ENCODE data around the gene LRRFIP1. TPM values are rescaled to one million over a fixed set of nuclear protein-coding genes. Genes with fewer than 3 reads are reported as not detected.

The LRRFIP1 gene
- total RNA-seq, 1 donor from 2014 or later, result 133 TPM

DNA sequence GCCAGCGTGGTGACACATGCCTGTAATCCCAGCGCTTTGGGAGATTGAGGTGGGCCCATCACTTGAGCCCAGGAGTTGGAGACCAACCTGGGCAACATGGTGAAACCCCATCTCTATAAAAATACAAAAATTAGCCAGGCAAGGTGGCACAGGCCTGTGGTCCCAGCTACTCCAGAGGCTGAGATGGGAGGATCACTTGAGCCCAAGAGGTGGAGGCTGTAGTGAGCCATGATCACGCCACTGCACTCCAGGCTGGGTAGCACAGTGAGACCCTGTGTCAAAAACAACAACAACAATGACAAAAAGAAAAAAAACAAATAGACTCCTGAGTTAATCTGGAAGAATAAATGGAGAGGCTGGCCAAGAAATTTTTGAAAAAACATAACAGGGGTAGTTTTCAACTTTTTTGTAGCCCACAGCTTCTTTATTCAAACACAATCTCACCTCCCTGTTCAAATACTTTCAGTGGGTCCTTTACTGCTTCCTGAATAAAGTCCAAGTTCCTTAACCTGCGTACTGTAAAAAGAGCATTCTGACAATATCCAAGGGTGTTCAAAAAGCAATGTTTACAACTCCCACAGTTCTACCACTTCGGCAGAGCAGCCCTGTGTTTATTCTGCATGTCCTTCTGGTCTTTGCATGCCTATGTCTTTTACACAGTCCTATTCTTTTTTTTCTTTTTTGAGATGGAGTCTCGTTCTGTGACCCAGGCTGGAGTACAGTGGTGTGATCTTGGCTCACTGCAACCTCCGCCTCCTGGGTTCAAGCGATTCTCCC, 53.5 kb downstream of the LRRFIP1 start:
- DNase-seq (ENCODE audit: low spot score in 2 of 2), result no peak
- TF ChIP-seq, protein P1, sequence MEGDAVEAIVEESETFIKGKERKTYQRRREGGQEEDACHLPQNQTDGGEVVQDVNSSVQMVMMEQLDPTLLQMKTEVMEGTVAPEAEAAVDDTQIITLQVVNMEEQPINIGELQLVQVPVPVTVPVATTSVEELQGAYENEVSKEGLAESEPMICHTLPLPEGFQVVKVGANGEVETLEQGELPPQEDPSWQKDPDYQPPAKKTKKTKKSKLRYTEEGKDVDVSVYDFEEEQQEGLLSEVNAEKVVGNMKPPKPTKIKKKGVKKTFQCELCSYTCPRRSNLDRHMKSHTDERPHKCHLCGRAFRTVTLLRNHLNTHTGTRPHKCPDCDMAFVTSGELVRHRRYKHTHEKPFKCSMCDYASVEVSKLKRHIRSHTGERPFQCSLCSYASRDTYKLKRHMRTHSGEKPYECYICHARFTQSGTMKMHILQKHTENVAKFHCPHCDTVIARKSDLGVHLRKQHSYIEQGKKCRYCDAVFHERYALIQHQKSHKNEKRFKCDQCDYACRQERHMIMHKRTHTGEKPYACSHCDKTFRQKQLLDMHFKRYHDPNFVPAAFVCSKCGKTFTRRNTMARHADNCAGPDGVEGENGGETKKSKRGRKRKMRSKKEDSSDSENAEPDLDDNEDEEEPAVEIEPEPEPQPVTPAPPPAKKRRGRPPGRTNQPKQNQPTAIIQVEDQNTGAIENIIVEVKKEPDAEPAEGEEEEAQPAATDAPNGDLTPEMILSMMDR (IDR thresholded peaks at IDR 0.05), result no peak
- Histone ChIP-seq H3K27ac (peak overlapping the region; percentile 41 to 83), H3K27me3 (no peaks in the 10 kb centered on the region), H3K4me1 (peaks cover 10 to 40% of the 10 kb centered on the region in 2 donors), H3K36me3 (peaks cover 0 to 5% of the 10 kb centered on the region in 2 donors), H3K9me3 (no peaks in the 10 kb centered on the region), H3K4me3 (no peak overlapping the region)
- intact Hi-C loops (cut with DNase I), result no loop called here

DNA sequence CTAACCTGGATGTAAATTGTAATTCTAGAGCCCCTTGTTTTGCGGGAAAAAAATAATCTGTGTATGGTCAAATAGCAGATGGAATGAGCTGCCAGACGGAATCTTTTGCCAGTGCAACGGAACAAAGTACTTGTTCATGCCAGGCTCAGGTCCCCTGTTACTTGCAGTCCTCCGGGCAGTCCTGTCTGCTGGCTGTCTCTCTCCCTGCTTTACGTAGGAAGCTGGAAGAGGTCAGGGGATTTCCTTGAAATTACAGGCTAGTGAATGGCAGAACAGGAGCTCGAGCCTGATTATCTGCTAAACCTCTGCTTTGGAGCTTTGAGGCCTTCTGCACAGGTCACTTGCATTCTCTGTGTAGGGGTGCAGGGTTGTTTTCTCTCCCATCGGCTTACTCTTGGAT, 54.8 kb downstream of the LRRFIP1 start:
- peaks cover 10 to 39% of the 10 kb centered on the region in 2 donors for H3K4me1 ChIP-seq

DNA sequence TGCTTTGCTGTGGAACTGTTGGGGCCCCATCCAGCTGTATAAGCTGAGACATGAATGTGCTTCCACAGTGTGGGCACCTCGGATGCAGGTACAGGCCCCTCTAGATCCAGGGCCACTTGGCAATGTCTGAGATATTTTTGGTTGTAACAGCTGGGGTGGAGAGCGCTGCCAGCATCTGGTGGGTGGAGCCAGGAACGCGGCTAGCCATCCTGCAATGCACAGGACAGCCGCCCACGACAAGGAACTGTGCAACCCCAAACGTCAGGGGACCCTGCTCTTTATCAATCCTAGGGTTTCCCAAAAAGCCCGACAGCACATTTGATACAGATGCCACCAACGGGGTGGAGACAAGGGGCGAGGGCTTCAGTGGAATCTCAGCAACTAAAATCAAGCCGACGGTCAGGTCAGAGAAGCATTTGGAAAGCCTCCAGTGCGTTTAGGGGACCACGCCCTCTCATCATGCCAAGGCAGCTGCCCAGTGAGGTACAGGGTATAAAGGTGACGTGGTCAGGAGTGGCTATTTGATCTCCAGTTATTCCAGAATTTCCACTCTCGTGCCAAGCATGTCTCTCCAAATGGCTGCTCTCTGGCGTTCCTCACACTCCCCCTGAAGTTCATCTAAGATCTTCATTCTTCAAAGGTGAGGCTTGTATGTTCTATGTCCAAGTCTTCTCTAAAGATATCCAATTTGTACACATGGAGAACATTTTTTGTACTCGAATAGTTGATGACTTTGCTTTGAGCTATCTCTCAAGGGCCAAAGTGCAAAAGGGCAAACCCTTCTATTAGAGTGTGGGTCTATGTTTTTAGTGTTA, 55.7 kb downstream of the LRRFIP1 start:
- Histone ChIP-seq H3K4me1 (peaks cover 8 to 36% of the 10 kb centered on the region in 2 donors), H3K36me3 (peaks cover 0 to 5% of the 10 kb centered on the region in 2 donors), H3K9me3 (no peaks in the 10 kb centered on the region), H3K27me3 (no peaks in the 10 kb centered on the region), H3K27ac (peak overlapping the region; percentile 43 to 48), H3K4me3 (no peak overlapping the region)
- peak in 1 of 2 donors; percentile 56 for DNase-seq (ENCODE audit: low spot score in 2 of 2)
- intact Hi-C loops (cut with DNase I), result no loop called here
- TF ChIP-seq, protein P1 (IDR thresholded peaks at IDR 0.05), result no peak

More for the DNA sequence above, 54.8 kb downstream of the LRRFIP1 start:
- TF ChIP-seq, protein P1 (IDR thresholded peaks at IDR 0.05), result no peak
- intact Hi-C loops (cut with DNase I), result no loop called here
- peak overlapping the region; percentile 43 to 48 for H3K27ac ChIP-seq
- H3K27me3 ChIP-seq, result no peaks in the 10 kb centered on the region
- peaks cover 0 to 5% of the 10 kb centered on the region in 2 donors for H3K36me3 ChIP-seq
- DNase-seq (ENCODE audit: low spot score in 2 of 2), result peak in 1 of 2 donors; percentile 63
- H3K4me3 ChIP-seq, result no peak overlapping the region
- H3K9me3 ChIP-seq, result no peaks in the 10 kb centered on the region

- Histone ChIP-seq H3K36me3 (peaks cover 0 to 5% of the 10 kb centered on the region in 2 donors), H3K4me1 (peaks cover 17 to 45% of the 10 kb centered on the region in 2 donors), H3K9me3 (no peaks in the 10 kb centered on the region), H3K27me3 (no peaks in the 10 kb centered on the region), H3K4me3 (no peak overlapping the region), H3K27ac (peak overlapping the region; percentile 0 to 94)
- DNase-seq (ENCODE audit: low spot score in 2 of 2), result peak in 1 of 2 donors; percentile 60
- intact Hi-C loops (cut with DNase I), result no loop called here
- TF ChIP-seq, protein P1 (IDR thresholded peaks at IDR 0.05), result peak in 1 of 3 experiments; percentile 21
Measured at GRCh38 chr2:237685408-237685807, 58.0 kb downstream of the LRRFIP1 start.

GRCh38 chr2:237686659-237687136, 59.3 kb downstream of the LRRFIP1 start:
- no peaks in the 10 kb centered on the region for H3K9me3 ChIP-seq
- TF ChIP-seq, protein P1 (IDR thresholded peaks at IDR 0.05), result no peak
- peaks cover 0 to 5% of the 10 kb centered on the region in 2 donors for H3K36me3 ChIP-seq
- no peaks in the 10 kb centered on the region for H3K27me3 ChIP-seq
- peak overlapping the region; percentile 94 to 96 for H3K27ac ChIP-seq
- peak in 1 of 2 donors; percentile 71 for DNase-seq (ENCODE audit: low spot score in 2 of 2)
- no peak overlapping the region for H3K4me3 ChIP-seq
- H3K4me1 ChIP-seq, result peaks cover 21 to 52% of the 10 kb centered on the region in 2 donors
- intact Hi-C loops (cut with DNase I), result no loop called here

Measured in ascending aorta (tissue), 2 donors.